IPS-NIHi7 (cell line): ENCODE data around the gene PTPRE.

Experiments
- DNase-seq: peaks from one replicate; pipeline ENCODE4 v3.0.0; 2012; ENCODE audit warnings: mixed read lengths; ENCODE audit errors: extremely low spot score

The PTPRE gene

DNA sequence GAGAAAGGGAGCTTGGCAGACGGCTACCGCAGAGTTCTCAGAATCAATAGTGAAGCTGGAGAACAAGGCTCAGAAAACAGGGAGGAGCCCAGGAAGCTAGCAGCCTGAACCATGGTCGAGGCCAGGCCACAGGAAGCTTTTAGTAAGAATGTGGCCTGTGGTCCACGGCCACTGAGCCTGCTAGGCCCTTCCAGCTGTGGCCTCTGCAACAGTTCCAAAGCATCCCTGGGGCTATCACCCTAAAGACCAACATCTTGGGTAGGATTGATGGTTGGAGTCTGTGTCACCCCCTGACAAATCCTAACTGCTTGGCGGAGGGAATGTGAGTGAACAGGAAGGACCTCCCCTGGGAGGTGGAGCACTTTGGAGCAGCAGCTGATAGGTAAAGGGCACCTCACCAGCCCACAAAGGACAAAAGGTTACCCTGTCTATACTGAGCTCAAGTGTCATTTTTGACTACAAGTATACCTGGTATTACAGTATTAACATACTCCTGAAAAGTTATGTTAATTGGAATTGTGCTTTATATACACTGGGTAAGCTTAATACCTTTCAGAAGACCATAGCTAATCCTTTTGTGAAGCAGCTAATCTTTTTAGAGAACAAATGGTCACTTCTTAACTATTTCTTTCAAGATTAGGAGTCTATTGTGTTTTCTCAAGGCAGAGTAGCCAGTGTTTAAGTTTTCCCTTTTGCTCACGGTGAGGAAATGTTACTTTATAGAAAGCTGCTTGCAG is 18.7 kb downstream of the PTPRE start:
- DNase-seq: no peak

DNA sequence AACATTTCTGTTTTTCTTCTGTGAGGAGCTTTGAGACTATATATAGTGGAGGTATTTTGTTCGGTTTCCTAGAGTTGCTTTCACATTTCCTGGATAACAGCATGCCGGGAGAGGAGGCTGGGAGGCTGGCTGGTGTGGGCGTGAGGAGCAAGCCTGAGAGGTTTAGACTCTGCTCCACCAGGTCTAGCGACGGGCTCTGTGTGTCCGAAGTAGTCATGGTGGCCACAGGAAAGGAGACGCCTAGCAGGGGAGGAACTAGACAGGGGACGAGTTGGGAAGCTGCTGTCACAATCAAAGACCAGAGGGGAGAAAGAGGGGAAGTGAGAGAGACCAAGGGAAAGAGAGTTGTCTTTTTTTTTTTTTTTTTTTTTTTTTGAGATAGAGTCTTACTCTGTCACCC is 19.6 kb downstream of the PTPRE start:
- no peak for DNase-seq

DNA sequence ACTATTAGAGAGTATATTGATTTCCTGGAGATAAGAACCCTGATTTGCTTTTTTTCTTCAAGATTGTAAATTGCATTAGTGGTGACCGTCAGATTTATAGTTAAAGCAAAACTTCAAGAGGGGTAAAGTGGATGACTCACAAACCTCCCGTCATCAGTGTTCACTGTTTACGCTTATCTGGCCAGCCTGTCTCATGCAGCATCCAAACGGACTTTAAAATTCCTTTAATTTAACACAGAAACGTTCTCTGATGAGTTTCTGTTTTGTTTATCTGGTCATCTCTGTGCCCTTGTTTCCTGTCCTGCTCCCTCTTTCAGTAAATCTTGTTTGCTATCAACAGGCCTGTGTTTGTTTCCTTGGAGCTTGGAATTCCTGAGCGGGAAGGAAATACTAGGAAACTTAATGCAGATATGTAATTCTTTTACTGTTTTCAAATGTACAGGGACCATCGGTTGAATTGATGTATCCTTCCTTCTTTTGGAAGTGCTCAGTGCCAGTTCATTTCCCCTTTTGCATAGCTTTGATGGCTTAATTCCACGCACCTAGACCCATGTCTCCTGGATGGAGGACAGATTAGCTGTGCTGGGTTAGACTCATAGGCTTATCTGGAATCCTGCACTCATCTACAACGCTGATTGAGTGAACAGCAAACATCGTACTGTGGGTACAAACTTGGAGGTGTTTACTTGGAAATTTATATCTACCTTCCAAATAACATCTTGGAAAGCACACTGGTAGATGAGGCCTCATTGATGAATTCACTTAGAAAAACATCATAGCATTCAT is 21.3 kb downstream of the PTPRE start:
- no peak for DNase-seq

DNA sequence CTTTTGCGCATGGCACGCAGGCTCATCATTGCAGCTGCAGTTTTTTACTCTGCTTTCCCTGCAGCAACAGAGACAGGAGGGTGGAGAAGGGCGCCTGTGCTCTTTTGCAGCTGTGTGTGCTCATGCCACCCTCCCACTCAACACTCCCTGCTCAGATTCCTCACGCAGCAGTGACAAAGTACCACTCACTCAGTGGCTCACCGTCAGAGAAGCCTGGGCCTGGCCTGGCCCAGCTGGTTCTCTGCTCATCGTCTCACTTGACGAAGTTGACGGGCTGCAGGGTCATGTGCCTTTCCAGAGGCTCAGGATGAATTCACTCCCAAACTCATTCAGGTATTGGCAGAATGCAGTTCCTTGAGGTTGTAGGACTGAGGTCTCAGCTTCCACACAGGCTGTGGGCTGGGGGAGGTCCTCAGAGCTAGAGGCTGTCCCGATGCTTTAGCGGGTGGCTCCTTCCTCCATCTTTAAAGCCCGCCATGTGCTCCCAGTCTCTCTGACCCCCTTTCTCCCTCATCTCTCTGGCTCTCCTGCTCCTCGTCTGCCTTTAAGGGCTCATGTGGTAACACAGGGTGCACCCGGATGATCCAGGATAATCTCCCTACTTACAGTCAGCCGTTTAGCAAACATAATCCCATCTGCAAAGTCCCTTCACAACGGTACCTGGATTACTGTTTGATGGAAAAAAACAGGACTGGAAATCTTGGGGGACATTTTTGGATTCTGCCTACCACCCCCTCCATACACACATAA is 25.8 kb downstream of the PTPRE start:
- DNase-seq: no peak

DNA sequence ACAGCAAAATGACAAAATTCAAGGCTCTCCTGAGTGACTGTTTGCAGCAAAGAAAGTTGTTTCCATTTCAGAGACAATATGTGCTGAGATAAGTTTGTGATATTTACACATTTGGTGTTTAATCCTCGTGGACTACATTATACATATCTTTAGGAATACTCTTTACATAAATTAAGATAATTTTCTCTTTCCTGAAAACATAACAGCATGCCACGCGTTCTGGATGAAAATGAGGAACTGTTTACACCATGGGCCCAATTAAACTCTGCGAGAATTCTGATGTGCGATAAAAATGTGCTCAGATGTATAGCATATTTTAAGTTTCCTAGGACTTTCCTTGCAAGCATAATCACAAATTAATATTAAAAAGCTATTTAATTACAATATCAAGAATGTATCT is 26.4 kb downstream of the PTPRE start:
- DNase-seq: no peak

DNA sequence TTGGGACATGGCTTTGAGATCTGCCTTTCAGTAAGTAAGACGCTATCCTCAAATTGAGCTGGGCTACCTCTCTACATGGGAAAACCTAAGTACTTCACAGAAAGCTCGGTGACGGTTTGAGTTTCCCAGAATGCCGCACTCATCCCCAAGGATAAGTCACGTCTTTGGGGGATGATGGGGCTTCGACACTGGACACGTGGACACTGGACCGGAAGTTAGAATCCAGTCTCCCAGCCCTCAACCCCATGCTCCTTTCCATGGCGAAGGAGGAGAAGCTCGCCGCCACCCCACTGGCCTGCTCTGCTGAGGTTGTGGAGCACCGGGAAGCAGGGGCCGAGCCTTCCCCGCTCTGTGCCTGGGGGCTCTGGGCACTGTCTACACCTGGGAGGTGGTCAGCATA is 27.5 kb downstream of the PTPRE start:
- no peak for DNase-seq

DNA sequence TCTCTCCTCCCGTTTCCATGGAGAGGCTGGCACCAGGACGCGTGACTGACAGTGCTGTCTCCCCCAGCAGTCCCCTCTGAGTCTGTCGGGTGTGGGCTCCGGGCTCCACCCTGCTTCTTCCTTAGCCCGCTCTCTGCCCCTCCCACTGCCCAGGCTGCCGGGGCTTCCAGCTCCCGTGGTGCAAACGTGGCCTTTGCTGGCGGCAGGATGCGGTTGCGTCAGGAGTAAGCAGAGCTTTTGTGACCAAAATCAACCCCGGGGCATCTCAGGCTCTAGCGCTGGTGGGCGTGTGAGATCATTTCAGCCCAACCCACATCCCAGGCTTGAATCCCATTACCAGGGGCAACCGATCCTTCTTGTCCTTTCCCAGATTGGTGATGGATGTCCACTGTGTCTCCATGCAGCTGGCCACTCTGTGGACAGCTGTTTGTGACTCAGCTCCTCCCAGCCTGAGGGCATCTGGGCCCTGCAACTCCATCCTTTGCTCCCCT is 28.2 kb downstream of the PTPRE start:
- no peak for DNase-seq

DNA sequence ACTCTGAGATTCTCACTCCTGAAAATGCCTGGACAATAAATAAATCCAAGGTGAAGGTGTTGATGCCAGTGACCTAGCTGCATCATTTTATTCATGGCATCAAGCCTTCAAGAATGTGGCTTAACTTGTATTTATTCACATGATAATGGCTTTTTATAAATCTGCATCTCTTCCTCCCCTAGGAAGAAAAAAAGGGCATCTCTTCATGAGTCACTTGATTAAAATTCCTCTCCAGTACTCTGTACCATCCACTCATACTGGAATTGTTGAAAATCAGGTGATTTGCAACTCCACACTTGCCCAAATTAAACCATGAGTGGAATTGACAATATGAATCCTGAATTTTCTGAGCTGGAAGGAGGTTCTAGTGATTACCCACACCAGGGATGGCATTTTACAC is 30.2 kb downstream of the PTPRE start:
- DNase-seq: no peak

DNA sequence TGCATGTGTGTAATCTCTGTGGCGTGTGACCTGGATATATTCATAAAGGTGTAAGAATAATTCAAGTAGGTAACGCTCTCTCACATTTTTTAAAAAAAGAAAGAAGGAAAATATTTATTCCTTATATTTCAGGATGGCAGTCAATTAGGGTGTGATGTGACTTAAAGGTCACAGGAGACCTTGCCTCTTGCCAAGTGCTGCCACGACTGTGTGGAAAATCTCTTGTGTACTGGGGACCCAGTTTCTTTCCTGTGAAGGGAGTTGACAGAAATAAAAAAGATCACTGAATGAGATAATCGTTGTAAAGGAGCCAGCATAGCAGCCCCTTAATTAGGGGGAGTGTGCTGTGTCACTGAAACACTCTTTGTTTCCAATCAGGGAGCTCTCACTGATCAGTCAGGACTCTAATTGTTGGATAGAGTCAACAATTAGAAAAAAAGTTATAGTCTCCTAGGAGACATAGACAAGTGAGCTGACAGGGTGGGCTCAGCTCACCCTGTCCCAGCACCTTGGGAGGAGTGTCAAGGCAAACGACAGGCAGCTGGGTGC is 31.1 kb downstream of the PTPRE start:
- DNase-seq: no peak

DNA sequence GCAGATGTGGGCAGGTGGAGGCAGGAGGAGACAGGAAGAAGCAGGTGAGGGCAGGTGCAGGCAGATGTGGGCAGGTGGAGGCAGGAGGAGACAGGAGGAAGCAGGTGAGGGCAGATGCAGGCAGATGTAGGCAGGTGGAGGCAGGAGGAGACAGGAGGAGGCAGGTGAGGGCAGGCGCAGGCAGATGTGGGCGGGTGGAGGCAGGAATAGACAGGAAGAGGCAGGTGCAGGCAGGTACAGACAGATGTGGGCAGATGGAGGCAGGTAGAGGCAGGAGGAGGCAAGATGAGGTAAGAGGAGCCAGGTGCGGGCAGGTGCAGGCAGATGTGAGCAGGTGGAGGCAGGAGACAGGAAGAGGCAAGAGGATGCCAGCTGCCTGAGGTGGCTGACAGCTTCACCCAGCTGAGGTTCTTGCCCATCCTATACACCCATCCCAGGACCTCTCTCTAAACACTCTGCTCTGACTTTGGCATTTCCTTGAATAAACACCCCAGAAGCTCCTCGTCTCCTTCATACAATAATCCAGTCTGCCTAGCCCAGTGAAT is 33.0 kb downstream of the PTPRE start:
- no peak for DNase-seq

DNA sequence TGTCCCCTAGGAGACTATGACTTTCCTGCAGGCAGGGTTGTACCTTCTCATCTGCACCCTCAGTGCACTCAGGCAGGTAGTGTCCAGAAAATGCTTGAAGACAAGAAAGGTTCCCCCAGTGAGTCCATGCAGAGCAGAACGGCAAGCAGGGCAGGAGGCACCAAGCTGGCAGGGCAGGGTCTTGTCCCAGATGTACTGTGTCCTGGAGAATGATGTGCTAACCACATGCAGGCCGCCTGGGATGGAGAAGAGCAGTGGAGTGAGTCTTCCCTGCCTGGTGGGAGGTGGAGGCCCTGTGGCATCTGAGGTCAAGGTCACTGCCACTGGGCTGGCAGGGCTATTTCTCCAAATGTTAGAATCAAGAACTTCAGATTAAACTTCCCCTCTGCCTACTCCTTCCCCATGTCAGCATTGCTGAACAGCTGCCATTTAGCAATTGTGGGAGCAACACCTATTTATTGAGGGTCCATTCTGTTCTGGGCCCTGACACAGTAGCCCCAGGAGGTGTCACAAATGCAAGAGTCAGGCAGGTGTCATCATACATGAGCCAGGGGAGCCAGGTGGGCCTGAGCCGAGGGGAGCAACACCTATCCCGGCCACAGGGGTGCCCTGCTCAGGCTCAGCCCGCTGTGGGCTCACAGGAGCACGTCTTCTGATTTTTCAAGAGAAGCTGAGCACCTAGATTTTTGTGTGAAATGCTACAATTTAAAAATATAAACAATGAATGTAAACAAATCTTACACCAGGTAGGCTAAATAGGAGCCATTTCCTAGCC is 34.1 kb downstream of the PTPRE start:
- no peak for DNase-seq

DNA sequence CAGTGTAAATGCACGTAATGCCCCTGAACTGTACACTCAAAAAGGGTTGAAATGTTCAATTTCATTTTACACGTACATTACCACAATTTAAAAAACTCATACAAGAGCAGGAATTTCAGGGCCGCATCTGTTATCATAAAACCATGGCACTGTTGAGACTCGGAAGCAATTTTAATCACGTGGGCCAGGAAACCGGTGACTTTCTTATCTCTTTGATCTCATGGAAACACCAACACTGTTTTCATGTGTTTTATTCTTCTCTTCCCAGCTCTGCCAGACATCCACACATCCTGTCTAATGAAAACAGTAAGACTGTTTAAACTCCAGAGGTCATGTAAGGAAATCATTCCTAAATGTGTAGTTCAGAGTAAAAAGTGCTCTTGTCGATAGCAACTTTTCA is 35.9 kb downstream of the PTPRE start:
- DNase-seq: no peak

DNA sequence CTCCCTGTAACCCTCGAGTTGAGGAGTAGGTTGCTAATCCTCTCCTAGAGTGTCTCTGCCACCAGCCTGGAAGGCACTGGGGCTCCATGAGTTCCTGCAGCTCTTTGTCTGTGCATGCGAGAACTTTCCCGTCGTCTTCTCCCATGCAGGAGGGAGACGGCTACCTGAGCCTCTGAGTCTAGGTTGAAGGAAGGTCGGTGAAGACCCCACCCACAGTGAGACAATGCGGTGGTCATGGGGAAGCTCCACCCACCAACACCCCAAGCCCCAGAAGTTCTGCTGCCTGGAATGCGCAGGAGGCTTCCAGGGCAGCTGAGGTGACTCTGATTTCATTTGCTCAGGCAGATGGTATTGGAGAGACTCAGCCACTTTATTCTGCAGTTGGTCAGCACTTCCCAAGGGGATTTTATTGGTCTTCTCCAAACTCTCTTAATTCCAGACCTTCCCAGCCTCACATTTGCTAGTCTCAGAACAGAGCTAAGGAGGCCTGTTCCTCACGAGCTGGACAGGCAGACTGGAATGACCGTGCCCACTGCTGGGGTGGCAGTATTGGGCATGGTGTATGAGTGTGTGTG is 36.5 kb downstream of the PTPRE start:
- no peak for DNase-seq

DNA sequence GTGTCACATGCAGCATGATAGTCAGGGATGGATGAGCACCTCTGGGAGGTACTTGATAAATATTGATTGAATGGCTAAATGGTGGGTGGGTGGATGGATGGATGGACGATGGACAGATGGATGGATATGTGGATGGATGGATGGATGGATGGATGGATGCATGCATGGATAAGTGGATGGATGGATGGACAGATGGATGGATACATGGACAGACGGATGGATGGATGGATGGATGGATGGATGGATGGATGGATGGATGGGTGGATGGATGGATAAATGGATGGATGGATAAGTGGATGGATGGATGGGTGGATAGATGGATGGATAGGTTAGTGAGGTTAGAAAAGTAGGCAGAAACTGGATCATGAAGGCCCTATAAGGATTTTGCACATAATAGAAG is 37.4 kb downstream of the PTPRE start:
- DNase-seq: no peak

DNA sequence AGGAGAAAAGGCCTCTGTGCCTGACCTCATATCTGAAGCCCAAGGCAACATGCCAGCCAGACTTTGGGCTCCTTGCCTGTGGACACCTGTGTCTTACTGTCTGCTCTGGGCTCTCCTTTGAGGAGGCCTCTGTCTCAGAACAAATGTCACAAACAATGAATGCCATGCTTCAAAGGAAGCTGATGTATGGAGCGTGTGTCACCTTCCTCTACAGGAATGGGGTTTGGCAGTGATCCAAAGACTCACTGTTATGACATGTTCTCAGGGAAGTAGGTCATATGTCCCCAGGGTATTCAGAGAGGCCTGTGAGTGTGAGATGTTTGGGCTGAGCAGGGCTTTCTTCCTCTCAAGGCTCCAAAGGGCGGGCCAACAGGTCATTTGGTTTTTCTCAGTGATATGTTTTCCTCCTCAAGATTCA is 38.4 kb downstream of the PTPRE start:
- no peak for DNase-seq

DNA sequence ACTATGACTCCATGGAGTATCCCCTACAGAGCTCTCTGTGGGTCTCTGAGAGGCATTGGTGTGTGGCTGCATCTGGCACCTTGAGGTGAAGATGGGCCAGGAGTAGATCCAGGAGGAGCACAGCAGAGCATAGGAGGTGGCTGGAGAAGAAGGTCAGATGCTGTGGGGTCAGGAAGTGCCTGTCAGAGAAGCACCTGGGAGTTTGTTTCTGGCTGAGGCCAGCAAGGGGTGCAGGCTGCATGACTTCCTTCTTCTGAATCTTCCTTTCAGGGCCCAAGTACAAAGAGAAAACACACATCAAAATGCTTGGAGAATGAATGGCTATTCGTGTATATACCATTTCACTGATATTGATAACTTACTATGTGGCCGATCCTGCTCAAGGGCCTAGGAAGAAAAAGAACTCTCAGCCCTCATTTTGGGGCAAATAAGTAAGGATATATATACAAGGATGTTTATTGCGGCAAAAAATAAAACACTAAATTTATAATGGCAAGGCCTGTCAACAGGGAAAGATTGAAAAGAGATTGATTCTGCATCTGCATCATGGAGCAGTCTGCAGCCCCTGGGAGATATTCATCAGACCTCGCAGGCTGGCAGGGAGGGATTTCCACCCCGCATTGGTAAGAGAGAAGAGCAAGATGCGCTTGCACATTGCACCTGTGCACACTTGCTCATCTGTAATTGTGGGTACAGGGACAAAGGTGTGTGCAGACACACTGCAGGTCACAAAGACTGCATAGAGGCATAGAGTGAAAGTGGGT is 39.2 kb downstream of the PTPRE start:
- DNase-seq: no peak

DNA sequence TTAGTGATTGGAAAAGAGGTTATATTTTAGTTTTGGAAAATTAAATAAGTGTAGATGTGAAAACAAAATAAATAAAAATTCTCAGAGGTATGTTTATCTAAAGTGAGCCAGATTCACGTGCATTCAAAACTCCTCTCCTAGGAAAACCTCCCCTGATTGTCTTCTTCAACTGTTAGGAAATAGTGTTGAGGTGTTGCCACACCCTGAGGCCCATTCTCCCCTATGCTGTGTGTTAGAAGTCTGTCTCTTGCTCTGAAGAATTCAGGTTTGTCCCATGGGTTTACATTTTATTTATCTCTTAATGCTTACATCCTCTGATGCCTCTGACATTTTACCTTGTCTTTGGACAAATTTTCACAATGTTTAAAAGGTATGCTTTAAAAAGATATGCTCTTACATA is 40.3 kb downstream of the PTPRE start:
- DNase-seq: no peak

DNA sequence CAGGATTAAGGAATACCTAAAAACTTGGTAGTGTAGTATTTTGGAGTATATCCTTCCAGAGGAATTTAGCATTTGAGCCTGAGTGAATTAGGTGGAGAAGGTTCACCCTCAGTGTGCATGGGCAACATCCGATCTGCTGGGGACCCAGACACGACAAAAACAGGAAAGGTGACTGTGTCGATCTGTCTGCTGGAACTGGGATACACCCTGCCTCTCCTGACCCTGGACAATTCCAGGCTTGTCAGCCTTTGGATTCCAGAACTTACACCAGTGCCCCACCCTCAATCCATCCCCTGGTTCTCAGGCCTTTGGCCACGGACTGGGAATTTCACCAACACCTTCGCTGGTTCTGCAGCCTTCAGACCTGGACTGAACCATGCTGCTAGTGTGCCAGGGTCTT is 41.9 kb downstream of the PTPRE start:
- DNase-seq: no peak

DNA sequence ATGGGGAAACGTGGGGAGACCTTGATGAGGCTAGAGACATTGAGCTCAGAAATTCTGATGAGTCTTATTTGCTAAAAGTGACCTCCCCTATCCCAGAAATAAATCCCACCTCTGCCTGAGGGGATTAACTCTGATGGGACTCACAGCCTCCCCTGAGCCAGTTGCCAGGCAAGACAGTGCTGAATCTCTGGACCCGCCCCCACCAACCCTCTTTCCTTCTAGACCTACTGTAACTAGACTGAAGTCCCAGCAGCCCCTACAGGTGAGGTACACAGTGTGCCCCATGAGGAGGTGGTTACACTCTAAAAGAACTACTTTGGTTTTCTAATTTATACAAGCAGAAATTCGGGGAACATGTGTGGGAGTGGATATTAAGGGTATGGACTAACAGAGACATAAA is 42.9 kb downstream of the PTPRE start:
- no peak for DNase-seq
